Measurements from ENCODE around the gene TMPRSS7.

DNA sequence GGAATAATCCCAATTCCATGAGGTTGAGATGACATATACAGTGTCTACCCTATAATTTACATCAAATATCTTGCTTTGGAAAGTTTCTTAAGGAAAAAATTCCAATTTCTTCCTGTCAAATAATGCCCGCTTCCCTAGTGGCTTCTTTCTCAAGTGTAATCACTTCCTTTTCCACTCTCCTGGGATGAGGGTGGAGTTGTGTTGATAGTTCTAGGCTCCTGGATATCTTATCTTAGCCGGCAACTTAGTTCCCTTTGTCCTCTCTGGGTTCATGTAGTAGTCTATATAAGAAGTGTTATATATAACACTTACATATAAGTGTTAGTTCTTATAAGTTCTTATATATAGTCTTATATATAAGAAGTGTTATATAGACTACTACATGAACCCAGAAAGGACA is 24.9 kb upstream of the TMPRSS7 start:
- TF ChIP-seq, protein P1, sequence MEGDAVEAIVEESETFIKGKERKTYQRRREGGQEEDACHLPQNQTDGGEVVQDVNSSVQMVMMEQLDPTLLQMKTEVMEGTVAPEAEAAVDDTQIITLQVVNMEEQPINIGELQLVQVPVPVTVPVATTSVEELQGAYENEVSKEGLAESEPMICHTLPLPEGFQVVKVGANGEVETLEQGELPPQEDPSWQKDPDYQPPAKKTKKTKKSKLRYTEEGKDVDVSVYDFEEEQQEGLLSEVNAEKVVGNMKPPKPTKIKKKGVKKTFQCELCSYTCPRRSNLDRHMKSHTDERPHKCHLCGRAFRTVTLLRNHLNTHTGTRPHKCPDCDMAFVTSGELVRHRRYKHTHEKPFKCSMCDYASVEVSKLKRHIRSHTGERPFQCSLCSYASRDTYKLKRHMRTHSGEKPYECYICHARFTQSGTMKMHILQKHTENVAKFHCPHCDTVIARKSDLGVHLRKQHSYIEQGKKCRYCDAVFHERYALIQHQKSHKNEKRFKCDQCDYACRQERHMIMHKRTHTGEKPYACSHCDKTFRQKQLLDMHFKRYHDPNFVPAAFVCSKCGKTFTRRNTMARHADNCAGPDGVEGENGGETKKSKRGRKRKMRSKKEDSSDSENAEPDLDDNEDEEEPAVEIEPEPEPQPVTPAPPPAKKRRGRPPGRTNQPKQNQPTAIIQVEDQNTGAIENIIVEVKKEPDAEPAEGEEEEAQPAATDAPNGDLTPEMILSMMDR (IDR thresholded peaks at IDR 0.05): no peak
- no peak for TF ChIP-seq POLR2A (IDR thresholded peaks at IDR 0.05)
